Measurements from ENCODE around the gene CDC42BPB.
"Not testable (repeated sequence)": the region's sequence is repeated elsewhere in the genome, so short reads cannot be mapped to it uniquely, and the experiment has no call there.

CDC42BPB gene

GRCh38 chr14:102907980-102908730 is 149.2 kb downstream of the CDC42BPB start:
- no peak for DNase-seq

- no peak for DNase-seq
Observed at GRCh38 chr14:102907303-102907844, 150.0 kb downstream of the CDC42BPB start.

DNA sequence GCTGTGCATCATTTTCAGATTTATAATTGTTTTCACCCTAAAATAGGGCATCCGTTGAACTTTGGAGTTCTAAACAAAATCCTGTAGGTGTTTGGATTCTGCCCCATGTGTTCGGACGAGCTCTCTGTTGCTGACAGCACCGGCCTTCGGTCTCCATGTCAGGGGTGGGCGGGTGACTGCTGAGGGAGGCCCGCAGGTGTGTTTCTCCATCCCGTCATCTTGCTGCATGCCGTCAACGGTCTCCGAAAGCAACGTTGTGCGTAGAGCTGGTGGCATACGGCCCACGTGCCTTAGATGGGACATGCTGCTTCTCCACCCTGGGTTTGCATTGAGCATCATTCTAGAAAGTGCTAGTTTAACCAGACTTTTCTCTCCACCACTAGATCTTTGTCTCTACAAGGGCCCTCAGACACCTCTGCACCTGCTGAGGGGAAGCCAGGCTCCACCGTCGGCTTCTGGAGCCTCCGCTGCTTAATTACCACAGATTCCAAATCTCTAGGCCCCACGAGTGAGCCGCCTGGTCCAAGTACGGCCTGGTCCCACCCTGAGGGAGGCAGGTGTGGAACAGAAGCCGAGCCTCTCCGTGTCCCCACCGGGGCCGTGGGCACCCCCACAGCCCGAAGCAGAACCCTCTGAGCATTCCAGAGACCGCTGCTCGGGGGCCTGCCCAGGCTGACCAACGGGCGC is 150.6 kb downstream of the CDC42BPB start:
- DNase-seq: no peak

GRCh38 chr14:102905116-102906108 is 151.9 kb downstream of the CDC42BPB start:
- no peak for DNase-seq

DNA sequence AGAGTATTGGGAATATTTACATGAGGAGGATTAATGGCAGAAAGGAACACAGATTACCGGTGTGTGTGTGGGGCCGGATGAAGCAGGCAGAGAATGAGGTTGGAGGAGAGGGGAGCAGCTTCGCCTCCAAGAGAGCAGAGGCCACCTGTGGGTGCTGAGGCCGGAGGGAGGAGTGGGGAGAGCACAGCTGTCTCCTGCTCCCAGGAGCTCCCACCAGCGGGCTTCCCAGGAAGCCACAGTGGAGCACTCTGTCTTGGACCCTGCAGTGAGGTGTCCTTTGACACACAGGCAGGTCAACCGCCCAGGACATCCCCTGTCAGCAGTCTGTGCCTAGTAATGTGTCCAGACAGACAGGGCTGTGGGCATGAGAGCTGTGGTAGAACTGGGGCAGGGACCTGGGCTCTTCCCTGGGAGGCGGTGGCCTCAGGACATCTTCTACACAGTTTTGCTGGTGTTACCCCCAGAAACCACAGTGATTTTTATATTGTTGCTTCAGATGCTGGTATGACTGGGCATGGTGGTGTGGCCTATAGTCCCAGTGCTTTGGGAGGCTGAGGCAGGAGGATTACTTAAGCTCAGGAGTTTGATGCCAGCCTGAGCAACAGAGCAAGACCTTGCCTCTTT is 153.3 kb downstream of the CDC42BPB start:
- DNase-seq: no peak

DNA sequence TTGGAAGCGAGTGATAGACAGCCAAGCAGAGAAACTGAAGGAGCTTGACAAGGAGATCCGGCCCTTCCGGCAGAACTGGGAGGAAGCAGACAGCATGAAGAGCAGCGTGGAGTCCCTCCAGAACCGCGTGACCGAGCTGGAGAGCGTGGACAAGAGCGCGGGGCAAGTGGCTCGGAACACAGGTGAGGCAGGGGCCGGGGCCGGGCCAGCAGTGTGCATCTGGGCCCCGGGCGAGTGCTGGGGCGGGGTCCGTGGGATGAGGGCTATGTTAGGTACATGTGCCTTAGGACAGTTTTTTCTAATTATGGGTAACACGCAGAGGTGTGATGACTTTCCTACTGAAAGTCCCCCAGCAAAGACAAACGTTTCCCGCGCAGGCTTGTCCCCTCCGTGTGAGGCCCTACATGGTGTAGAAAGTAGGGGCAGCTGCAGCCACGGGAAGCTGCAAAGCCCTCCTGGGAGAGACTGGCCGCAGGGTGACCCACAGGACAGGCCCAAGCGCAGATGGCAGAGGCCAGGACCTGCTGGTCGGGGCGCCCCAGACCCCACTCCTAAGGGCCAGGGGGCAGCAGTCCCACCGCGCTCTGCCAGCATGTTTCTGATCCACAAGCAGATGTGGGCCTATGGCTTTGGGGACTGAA is 154.0 kb downstream of the CDC42BPB start:
- DNase-seq: no peak

GRCh38 chr14:102902523-102903247 is 154.7 kb downstream of the CDC42BPB start:
- no peak for DNase-seq

DNA sequence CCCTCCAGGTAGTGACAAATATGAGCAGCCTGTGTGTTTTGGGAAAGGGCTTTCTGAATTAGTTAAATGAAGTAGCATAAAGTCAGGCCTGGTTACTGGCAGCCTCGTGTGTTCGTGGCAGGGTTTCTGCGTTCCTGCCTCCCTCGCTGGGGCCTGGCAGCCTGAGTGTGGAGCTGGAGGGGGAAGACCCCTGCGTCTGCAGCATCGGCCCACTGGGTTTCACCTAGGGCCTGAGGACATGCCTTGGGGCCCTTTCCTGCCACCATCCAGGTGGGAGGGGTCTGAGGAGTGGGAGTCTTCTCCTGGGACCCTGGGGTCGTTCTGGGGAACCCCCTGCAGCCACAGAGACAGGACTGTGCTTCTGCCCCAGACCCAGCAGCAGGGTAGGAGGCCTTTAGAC is 155.3 kb downstream of the CDC42BPB start:
- no peak for DNase-seq

DNA sequence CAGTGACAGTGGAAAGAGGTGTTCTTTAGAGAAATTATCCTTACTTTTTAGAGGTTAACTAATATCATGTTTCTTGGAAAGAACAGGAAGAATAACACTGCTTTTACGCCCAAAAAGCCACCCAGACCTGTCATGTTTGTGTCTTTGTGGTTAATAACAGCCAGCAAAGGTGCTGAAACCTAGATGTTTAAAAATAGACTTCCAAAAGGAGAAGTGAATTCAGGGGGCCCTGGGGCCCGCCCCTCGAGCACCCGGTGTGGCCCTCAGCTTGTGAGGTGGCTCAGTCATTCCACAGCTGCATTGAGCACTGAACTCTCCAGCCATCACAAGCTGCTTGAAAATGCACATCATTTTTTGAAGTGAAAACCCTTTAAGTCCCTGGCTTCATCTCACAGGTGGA is 155.7 kb downstream of the CDC42BPB start:
- no peak for DNase-seq

DNA sequence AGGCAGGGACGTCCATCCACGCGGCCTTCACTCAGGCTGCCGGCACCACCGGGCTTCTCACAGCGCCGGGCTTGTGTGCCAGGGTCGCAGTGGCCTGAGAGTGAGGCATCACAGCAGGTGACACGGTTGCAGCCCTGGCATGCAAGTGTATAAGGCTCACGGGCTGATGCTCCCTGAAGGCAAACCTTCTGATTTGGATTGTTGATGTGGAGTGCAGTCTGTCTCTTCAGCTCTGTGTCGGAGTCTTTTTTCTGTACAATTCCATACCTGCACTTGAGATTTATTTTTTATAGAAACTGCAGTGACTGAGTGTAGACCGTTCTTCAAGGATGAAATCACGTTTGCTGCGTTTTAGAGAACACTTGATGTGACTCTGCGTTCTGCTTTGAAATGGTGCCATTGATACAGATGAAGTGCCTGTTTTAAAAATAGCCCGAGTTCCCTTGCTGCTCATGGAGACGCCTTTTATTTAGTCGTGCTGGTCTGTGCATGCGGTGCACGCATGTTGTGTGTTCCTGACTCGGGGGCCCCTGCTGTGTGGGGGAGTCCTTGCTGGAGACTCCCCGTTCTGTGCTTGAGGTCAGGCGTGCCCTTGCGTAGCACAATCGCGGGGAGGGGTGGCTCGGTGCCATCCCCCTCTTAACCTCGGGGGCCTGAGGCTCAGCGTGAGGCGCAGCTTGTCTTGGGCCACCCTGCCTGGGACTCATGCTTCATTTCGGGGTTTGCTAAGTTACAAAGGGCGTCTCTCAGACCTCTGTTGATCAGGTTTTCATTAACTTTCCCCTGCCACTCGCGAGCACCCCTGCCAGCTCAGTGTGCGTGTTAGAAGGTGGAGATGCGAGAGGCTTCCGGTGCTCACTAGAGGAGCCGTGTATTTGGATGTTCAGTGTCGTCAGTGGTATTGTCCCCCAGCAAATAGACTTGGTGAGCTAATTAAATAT is 156.4 kb downstream of the CDC42BPB start:
- DNase-seq: no peak

DNA sequence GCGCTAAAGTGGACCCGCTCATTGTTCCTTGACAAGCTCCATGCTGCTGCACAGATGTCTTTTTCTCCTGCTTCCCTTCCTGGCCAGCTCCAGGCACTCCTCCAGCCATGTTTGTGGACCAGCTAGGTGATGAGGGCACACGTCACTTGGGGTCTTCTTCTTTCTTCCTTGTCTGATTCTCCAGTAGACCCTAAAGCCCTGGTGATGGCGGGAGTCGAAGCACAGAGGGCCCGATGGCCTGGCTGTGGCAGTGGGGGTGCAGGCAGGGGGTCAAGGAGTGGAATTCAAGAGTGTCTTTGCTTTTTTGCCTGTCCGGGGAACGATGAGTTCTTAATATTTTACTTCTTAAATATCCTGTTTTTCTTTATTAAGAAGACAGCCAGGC is 157.8 kb downstream of the CDC42BPB start:
- DNase-seq: no peak

DNA sequence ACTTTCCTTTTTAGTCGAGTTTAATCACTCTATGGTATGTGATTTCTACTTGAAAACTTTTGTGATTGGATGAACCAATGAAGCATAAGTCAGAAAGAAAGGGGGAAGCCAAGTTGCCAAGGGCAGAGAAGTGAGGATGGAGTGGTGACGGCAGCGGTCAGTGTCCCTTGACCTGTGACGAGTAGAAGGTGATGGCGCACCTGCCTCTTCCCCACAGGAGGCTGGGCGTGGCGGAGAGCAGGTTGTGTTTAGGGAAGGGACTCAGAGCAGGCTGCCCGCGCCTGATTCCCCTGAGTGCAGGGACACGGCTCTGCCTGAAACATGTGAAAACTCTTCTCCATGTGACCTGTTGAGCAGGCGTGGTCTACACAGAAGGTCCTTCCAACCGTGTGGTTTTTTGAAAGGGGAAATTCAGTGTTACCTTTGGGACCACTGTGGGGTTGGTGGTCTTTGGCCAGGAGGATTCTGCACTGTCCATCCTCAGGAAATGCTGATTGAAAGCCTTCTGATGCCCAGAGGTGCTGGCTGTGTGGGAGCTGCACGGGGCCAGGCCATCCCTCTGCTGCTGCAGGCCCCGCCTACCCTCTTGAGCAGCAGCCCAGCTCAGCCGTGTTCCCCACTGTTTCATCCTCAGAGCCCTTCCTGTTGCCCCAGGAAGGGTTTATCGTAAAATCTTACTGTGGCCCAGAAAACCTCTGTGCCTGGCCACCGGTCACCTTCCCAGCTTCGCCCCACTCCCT is 158.4 kb downstream of the CDC42BPB start:
- no peak for DNase-seq

DNA sequence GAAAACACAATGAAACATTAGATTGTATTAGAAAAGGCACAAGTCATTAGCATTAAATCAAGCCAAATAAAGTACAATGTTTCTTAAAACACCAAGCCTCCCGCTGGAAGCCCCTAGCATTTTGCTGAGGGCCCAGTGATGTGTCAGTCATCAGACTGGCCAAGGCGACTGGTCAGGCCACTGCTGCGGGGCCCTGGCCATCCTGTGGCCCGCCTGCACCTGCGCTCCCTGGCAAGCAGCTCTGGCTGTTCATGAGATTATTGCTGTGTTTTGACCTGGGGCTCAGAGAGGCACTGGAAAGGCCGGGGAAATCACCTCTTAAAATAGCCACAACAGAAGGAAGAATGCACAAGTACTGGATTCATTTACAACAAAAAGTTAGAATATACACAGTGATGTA is 159.1 kb downstream of the CDC42BPB start:
- DNase-seq: no peak

DNA sequence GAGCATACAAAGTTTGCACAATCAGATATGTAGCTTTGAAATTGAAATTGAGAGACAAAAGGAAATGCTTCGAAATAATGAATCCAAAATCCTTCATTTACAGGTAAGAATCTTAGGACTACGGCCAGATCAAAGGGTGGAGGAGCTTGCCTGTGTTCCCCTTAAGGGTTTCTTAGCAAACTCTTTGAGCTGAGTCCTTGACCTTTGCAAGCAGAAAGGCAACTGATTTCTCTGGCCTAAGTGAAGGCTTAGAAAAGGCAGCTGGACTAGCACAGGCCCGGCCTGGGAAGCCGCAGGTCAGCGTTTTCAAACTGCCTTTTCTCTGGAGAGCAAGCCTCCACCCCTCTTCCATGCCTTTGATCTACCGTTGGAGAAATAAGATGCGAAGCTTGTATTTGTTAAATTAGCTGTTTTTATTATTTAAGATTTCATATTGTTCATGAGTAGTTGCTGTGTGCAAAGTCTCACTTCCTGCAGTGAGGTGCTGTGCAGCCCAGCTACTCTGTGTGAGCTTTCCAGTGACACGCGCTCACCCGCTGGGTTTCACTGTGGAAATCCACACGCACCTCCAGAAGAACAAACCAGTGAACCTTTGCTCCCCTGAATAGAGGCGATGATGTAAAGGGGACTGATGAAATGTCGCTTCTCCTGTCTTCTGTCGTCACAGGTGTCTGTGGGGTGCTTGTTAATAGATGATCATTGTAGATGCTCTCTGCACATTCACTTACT is 159.9 kb downstream of the CDC42BPB start:
- DNase-seq: no peak

DNA sequence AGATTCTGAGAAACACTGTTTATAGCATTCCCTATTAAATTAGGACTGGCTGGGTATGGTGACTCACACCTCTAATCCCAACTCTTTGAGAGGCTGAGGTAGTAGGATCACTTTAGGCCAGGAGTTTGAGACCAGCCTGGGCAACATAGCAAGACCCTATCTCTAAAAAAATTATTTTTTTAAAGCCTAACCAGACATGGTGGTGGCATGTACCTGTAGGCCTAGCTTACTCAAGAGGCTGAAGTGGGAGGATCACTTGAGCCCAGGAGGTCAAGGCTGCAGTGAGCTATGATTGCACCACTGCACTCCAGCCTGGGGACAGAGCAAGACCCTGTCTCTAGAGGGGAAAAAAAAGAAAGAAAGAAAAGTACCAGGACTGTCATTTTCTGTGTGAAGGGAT is 160.6 kb downstream of the CDC42BPB start:
- not testable (repeated sequence) for DNase-seq

GRCh38 chr14:102893452-102893851 is 163.9 kb downstream of the CDC42BPB start:
- no peak for DNase-seq

DNA sequence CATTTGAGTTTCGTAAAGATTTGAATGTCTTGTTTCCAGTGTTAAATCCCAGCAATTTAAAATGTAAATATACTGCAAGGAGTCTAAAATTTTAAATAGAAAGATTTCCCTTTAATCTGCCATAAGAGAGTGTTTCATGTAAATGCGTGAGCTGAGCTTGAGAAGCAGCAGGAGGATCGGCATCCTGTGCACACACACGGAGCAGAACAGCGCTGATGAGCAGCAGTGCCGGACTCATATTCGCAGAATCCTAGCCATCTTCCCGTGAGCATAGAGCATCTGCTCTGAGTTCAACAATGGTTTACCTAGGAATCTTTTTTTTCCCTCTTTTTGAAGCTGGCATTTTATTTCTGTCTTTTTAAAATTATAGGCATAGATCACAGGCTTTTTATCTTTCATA is 164.7 kb downstream of the CDC42BPB start:
- DNase-seq: no peak

- DNase-seq: no peak
Observed at GRCh38 chr14:102891556-102891955, 165.8 kb downstream of the CDC42BPB start.

DNA sequence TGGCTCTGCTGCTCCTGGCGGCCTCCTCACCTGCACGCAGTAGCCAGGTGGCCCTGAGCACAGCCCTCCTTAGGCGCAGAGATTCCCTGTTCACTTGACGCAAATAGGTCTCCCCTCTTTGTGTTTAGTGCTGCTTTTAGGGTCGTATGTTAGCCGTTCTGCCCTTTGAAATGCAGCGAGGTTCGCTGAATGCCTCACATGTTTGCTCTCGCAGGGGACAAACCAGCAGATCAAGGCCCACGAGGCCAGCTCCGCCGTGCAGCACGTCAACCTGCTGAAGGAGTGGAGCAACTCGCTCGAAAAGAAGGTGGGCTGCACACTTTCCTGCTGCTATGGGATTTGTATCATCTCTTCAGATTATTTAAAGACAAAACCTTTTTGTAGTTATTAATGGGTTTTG is 166.2 kb downstream of the CDC42BPB start:
- DNase-seq: no peak

Data from activated CD8-positive, alpha-beta memory T cell treated with anti-CD3 and anti-CD28 coated beads, Interleukin-2, amount 50 U/mL, for 4 hours (primary cell).